Fibroblast of mammary gland (primary cell): ENCODE measurements around the gene IKZF4.
"Not testable (repeated sequence)": the region's sequence is repeated elsewhere in the genome, so short reads cannot be mapped to it uniquely, and the experiment has no call there.

ENCODE experiments used
- DNase-seq: peaks from one replicate; pipeline ENCODE4 v3.0.0-alpha.2; 2010; ENCODE audit warnings: low read depth
- H3K4me3 ChIP-seq: 2 replicates; pipeline ENCODE4 v1.5.1; 2011; ENCODE audit warnings: low read depth, mild to moderate bottlenecking, low read length, moderate library complexity; ENCODE audit not compliant: control insufficient read depth
- TF ChIP-seq, protein P1 (sequence below): conservative IDR thresholded peaks from 2 replicates; pipeline ENCODE4 v1.5.1; 2011; ENCODE audit warnings: low read depth, low read length, inconsistent platforms; ENCODE audit not compliant: control insufficient read depth, insufficient read depth

The IKZF4 gene

GRCh38 chr12:56061982-56062381 is 41.1 kb downstream of the IKZF4 start:
- DNase-seq = no peak
- TF ChIP-seq, protein P1, sequence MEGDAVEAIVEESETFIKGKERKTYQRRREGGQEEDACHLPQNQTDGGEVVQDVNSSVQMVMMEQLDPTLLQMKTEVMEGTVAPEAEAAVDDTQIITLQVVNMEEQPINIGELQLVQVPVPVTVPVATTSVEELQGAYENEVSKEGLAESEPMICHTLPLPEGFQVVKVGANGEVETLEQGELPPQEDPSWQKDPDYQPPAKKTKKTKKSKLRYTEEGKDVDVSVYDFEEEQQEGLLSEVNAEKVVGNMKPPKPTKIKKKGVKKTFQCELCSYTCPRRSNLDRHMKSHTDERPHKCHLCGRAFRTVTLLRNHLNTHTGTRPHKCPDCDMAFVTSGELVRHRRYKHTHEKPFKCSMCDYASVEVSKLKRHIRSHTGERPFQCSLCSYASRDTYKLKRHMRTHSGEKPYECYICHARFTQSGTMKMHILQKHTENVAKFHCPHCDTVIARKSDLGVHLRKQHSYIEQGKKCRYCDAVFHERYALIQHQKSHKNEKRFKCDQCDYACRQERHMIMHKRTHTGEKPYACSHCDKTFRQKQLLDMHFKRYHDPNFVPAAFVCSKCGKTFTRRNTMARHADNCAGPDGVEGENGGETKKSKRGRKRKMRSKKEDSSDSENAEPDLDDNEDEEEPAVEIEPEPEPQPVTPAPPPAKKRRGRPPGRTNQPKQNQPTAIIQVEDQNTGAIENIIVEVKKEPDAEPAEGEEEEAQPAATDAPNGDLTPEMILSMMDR = no peak

GRCh38 chr12:56062996-56063395 is 42.2 kb downstream of the IKZF4 start:
- H3K4me3 ChIP-seq = no peak overlapping the region
- TF ChIP-seq, protein P1 = no peak
- no peak for DNase-seq

More at GRCh38 chr12:56061982-56062381, 41.1 kb downstream of the IKZF4 start:
- H3K4me3 ChIP-seq = no peak overlapping the region

GRCh38 chr12:56071648-56072047 is 50.8 kb downstream of the IKZF4 start:
- TF ChIP-seq, protein P1 = no peak
- H3K4me3 ChIP-seq = no peak overlapping the region
- peak; percentile 28 for DNase-seq

- DNase-seq = no peak
- TF ChIP-seq, protein P1 = no peak
- no peak overlapping the region for H3K4me3 ChIP-seq
Observed at GRCh38 chr12:56074396-56074795, 53.6 kb downstream of the IKZF4 start.

- DNase-seq = not testable (repeated sequence)
Observed at GRCh38 chr12:56077966-56078365, 57.1 kb downstream of the IKZF4 start.

GRCh38 chr12:56078427-56078826 is 57.6 kb downstream of the IKZF4 start:
- TF ChIP-seq, protein P1 = no peak
- DNase-seq = no peak
- no peak overlapping the region for H3K4me3 ChIP-seq

More at GRCh38 chr12:56077966-56078365, 57.1 kb downstream of the IKZF4 start:
- H3K4me3 ChIP-seq = not testable (repeated sequence)

- DNase-seq = peak; percentile 79
- TF ChIP-seq, protein P1 = peak; percentile 74
- H3K4me3 ChIP-seq = peak overlapping the region; percentile 67
Observed at GRCh38 chr12:56078931-56079722, 58.3 kb downstream of the IKZF4 start.
